K562 (cell line): ENCODE results near the gene IL1R1. TPM values are rescaled to one million over a fixed set of nuclear protein-coding genes. Genes with fewer than 3 reads are reported as not detected.
A peak's percentile ranks its signal among the peaks of the same experiment; 100 is the strongest.

ENCODE experiments used
- FOXM1 ChIP-seq, 2 experiments: fragments of 450-650 bp in 1 of 2; sonication (generic) in 1 of 2; formaldehyde crosslinking in 1 of 2; IDR thresholded peaks; 2 replicates each; pipeline versions ENCODE4 v1.6.1 to v1.9.0; 2017 to 2022; ENCODE audit warnings: low read depth in 2 of 2, mild to moderate bottlenecking in 2 of 2, missing genetic modification reagents in 1 of 2, moderate library complexity in 1 of 2
- HDAC1 ChIP-seq, 2 experiments: fragments of 450-650 bp; IDR thresholded peaks; 2 replicates each; pipeline ENCODE4 v1.6.1; 2016 to 2017; ENCODE audit warnings: inconsistent platforms in 1 of 2, mild to moderate bottlenecking in 1 of 2, moderate library complexity in 1 of 2
- JUN ChIP-seq, 2 experiments: sonication (generic) in 1 of 2; formaldehyde crosslinking in 1 of 2; IDR thresholded peaks; 2 replicates each; pipeline versions ENCODE4 v1.6.1 to v1.8.0; 2012 to 2022; ENCODE audit warnings: borderline replicate concordance in 2 of 2, mild to moderate bottlenecking in 2 of 2, improper control_type of control experiment in 1 of 2, low read depth in 1 of 2, low read length in 1 of 2, missing genetic modification reagents in 1 of 2
- MYC ChIP-seq, 2 experiments: fragments of 250-450 bp in 1 of 2; sonication (Bioruptor Pico) in 1 of 2; IDR thresholded peaks; 2 replicates each; pipeline versions ENCODE4 v1.5.1 to v1.6.1; 2012 to 2021; ENCODE audit warnings: low read depth in 2 of 2, borderline replicate concordance in 1 of 2, improper control_type of control experiment in 1 of 2, low read length in 1 of 2, mild to moderate bottlenecking in 1 of 2, moderate library complexity in 1 of 2
- PKNOX1 ChIP-seq: fragments of 450-650 bp; IDR thresholded peaks from 2 replicates; pipeline ENCODE4 v1.6.1; 2016
- ZNF407 ChIP-seq: fragments of 450-650 bp; IDR thresholded peaks from 2 replicates; pipeline ENCODE4 v1.6.1; 2016; ENCODE audit warnings: low read depth
- polyA plus RNA-seq, 8 experiments: library from polyadenylated mRNA; depleted of rRNA in 4 of 8; stranded (reverse) in 5 of 8; unstranded in 3 of 8; fragments of >200 nt; fragmentation: Nextera tagmentation in 2 of 8; fragmentation: Illumina TruSeq in 1 of 8; extraction: Ambion mirVana in 2 of 8; extraction: Trizol in 1 of 8; gene quantifications; 2 replicates each; pipeline versions ENCODE4 v1.2.1 to v1.2.3, GENCODE V29; 2011 to 2014; ENCODE audit warnings: inconsistent platforms in 1 of 8, missing spikeins in 1 of 8
- total RNA-seq, 7 experiments: library from RNA; depleted of rRNA in 6 of 7; stranded (reverse); fragments of >200 nt in 6 of 7; fragmentation: Illumina TruSeq in 2 of 7; extraction: Trizol in 2 of 7; gene quantifications; 2 replicates each; pipeline versions ENCODE4 v1.2.1 to v1.2.3, GENCODE V29; 2011 to 2021; ENCODE audit warnings: low replicate concordance in 1 of 7
- TF ChIP-seq, protein P1 (sequence below), 2 experiments: fragments of 450-650 bp; IDR thresholded peaks; 2 replicates each; pipeline ENCODE4 v1.6.1; 2016; ENCODE audit warnings: mild to moderate bottlenecking in 2 of 2, borderline replicate concordance in 1 of 2, low read depth in 1 of 2, moderate library complexity in 1 of 2

The IL1R1 gene
- total and polyA plus RNA-seq, 9 of the 15 experiments (the other 6 are each of a cell fraction or from before 2014, with no cell fraction given), result 0.81 to 3.9 (median 1.6) TPM

DNA sequence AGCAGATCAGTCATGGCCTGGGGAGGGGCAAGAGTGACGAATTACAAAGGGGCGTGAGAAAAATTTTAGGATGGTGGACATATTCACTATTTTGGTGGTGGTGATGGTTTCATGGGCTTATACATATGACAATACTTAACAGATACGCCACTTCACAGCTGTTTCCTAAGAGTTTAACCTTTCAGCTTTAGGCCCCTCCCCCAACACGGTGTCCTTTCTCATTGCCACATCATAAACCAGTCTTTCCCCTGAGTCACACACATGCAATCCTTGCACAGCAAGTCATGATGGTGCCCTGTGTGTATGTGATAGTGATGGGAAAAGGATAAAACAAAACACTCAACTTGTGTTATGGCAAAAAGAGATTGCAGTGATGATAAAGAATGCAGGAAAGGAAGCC lies 47.6 kb upstream of the IL1R1 start (continued):
- TF ChIP-seq, protein P1, sequence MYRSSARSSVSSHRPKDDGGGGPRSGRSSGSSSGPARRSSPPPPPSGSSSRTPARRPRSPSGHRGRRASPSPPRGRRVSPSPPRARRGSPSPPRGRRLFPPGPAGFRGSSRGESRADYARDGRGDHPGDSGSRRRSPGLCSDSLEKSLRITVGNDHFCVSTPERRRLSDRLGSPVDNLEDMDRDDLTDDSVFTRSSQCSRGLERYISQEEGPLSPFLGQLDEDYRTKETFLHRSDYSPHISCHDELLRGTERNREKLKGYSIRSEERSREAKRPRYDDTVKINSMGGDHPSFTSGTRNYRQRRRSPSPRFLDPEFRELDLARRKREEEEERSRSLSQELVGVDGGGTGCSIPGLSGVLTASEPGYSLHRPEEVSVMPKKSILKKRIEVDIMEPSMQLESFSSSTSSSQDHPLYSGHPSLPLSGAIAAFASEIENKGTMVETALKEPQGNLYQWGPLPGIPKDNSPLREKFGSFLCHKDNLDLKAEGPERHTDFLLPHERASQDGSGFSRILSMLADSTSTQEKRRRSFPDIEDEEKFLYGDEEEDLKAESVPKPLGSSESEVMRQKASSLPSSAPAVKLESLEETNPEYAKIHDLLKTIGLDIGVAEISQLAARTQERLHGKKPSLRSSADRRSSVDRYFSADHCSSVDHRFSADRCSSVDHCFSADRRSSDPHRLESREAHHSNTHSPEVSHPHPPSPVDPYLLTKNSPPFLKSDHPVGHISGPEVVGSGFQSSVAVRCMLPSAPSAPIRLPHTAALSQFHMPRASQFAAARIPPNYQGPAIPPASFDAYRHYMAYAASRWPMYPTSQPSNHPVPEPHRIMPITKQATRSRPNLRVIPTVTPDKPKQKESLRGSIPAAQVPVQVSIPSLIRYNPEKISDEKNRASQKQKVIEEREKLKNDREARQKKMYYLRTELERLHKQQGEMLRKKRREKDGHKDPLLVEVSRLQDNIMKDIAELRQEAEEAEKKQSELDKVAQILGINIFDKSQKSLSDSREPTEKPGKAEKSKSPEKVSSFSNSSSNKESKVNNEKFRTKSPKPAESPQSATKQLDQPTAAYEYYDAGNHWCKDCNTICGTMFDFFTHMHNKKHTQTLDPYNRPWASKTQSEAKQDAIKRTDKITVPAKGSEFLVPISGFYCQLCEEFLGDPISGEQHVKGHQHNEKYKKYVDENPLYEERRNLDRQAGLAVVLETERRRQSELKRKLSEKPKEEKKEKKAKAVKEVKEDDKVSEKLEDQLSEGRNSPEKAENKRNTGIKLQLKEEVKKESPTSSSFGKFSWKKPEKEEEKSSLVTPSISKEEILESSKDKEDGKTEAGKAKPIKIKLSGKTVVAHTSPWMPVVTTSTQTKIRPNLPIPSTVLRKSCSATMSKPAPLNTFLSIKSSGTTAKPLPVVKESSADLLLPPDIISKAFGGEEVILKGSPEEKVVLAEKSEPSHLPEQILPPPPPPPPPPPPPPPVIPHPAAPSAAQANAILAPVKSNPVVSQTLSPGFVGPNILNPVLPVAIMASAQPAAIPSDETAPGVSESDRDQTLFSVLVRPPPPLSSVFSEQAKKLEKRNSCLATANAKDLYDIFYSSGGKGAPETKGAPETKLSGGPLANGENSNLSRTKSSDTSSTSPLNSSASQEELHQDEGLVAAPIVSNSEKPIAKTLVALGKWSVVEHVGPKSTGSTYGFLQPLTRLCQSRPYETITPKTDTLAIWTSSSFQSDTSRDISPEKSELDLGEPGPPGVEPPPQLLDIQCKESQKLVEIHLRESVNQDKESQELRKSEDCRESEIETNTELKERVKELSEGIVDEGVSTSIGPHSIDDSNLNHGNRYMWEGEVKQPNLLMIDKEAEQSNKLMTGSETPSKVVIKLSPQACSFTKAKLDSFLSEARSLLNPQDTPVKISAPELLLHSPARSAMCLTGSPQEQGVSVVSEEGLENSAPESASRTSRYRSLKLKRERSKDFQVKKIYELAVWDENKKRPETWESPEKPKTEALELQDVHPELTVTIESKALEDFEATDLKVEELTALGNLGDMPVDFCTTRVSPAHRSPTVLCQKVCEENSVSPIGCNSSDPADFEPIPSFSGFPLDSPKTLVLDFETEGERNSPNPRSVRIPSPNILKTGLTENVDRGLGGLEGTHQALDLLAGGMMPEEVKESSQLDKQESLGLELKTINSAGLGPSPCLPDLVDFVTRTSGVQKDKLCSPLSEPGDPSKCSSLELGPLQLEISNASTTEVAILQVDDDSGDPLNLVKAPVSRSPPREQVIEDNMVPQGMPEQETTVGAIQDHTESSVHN (IDR thresholded peaks at IDR 0.05; ENCODE audit: borderline replicate concordance in 1 of 2, low read depth in 1 of 2), result 0 out of 4 replicates have a peak, but pooled peaks of 1 of the 2 experiments have one; percentile 27
- TF ChIP-seq ZNF407, result no peak
- peak; percentile 8; the same call in 1 of the 2 replicates for TF ChIP-seq PKNOX1
- TF ChIP-seq HDAC1 (IDR thresholded peaks at IDR 0.05), result peak in 1 of 2 experiments; percentile 64; a peak in 1 of 4 replicates
- 0 out of 2 replicates have a peak, but pooled peaks have one; percentile 22 for TF ChIP-seq FOXM1 (IDR thresholded peaks at IDR 0.05; ENCODE audit: low read depth)
- no peak for TF ChIP-seq FOXM1 (CRISPR knock-in tag; IDR thresholded peaks at IDR 0.05; ENCODE audit: low read depth)
- TF ChIP-seq JUN (IDR thresholded peaks at IDR 0.05; ENCODE audit: borderline replicate concordance, low read depth, low read length), result peak; percentile 86
- TF ChIP-seq JUN (CRISPR knock-in tag; IDR thresholded peaks at IDR 0.05; ENCODE audit: borderline replicate concordance), result no peak
- peak; percentile 50; the same call in 1 of the 2 replicates for TF ChIP-seq MYC (IDR thresholded peaks at IDR 0.05; ENCODE audit: low read depth, low read length)
- TF ChIP-seq MYC (CRISPR knock-in tag; IDR thresholded peaks at IDR 0.05; ENCODE audit: borderline replicate concordance, low read depth), result no peak
